AG09319 (cell line): ENCODE measurements around the gene TBC1D22A.

Experiments
- DNase-seq: peaks from one replicate; pipeline ENCODE4 v3.0.0-alpha.2; 2010; ENCODE audit warnings: low read depth; ENCODE audit errors: extremely low read depth
- CTCF ChIP-seq: IDR thresholded peaks from 2 replicates; pipeline ENCODE4 v1.5.1; 2011; ENCODE audit warnings: low read depth, mild to moderate bottlenecking, inconsistent platforms, low read length, moderate library complexity

Gene TBC1D22A

DNA sequence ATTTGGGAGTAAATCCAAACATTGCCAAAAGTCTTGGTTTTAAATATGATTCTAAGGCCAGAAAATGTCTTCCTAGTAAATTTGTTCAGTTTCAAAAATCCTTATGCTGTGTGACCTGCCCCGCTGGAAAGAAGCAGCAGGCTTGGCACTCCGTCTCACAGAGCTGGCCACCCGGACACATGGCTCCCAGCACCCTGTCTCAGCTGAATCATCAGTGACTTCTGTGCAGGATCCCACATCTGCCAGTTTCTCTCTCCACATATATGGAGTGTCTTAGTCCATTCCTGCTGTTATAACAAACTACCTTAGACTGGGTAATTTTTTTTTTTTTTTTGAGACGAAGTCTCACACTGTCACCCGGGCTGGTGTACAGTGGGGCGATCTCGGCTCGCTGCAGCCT is 356.7 kb downstream of the TBC1D22A start:
- DNase-seq: no peak
- no peak for TF ChIP-seq CTCF

DNA sequence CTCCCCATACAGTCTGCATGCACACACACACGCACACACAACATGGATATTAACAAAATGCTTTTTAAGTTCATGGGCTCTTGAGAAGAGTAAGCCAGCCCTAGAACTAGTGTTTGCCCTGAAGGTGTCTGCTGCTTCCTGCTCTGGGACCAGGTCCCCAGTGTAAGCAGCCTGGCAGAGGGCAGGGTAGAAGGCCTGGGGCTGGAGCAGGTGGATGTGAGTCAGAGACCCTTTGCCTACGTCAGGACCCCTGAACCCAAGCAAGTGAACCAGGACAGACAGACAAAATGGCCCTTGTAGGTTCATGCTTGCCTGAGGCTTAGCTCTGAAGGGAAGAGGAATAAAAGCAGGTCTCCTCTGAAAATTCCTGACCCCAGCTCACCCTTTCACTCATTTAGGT is 357.9 kb downstream of the TBC1D22A start:
- no peak for DNase-seq
- no peak for TF ChIP-seq CTCF

DNA sequence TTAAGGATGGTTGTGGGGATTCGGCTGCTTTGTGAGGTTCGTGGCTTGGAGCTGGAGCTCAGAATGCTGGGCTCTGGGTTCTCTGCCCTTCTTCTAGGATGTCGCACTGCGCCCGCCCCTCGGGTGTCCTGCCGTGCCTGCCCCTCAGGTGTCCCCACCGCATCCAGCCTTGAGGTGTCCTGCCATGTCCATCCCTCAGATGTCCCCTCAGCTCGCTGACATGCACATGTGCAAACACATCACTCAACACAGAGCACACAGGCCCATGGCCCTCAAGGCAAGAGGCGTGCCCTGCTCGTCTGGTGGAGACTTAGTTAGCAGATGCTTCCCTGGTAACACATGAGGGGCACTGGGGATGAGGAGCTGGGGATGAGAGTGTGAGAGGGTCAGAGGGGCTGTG is 359.3 kb downstream of the TBC1D22A start:
- no peak for DNase-seq
- no peak for TF ChIP-seq CTCF

DNA sequence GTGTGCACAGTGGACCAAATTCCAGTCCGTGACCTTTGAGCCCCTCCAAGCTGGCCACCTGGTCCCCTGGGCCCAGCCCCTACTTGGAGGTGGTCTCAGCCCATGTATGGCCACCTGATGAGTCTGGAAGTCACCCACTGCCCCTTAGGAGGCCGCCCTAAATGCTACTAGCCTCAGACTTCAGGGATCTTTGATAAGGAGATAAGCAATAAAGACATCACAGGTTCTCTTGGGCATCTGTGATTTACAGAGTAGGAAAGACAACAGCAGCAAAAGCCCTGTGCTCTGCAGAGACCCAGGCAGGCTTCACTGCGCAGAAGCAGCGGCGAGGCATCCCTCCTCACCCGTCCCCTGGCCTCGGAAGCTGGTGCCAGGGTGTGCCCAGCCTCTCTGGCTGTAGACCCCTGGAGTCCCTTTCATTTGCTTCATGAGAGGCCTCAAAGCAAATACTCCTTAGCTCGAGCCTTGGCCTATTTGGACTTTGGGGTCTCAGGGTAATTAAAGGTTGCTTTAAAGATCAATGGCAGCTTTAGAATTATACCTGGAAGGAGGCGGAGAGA is 360.1 kb downstream of the TBC1D22A start:
- no peak for TF ChIP-seq CTCF

DNA sequence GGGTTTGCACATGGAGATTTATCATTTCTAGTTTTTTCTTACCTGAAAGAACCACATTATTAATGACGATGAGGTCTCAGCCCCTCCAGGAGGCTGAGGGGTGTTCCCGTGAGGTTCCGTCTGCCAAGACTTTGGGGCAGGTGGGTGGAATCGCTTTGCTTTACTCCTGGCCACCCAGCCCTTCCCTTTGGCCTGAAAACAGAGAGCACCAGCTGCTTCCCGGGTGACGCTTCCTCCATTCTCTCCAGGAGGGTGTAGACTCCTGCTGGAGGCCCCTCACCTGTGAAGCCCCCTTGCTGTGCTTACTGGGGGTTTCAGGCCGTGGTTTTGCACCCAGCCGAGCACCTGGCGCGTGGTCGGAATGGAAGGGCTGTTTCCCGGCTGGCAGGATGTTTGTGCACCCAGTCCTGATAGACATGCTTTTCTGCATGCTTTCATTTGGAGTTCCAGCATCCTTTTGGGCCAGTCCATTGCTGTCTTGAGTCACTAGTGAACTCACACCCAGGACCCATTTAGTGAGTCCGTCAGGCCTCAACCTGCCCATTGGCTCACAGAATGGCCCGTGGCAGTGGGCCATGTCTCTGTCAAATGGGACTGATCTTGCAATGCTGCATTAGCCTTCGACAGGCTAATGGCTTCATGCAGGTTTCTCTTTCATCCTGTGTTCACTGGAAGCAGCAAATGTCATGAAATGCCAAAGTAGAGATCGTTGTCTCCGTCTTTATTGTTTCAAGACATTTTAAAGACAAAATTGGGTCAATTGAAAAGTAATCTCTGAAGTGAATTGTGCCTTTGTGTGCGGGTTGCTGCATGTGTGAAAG is 360.8 kb downstream of the TBC1D22A start:
- no peak for TF ChIP-seq CTCF
- DNase-seq: no peak

More for the DNA sequence above, 360.1 kb downstream of the TBC1D22A start:
- DNase-seq: no peak

DNA sequence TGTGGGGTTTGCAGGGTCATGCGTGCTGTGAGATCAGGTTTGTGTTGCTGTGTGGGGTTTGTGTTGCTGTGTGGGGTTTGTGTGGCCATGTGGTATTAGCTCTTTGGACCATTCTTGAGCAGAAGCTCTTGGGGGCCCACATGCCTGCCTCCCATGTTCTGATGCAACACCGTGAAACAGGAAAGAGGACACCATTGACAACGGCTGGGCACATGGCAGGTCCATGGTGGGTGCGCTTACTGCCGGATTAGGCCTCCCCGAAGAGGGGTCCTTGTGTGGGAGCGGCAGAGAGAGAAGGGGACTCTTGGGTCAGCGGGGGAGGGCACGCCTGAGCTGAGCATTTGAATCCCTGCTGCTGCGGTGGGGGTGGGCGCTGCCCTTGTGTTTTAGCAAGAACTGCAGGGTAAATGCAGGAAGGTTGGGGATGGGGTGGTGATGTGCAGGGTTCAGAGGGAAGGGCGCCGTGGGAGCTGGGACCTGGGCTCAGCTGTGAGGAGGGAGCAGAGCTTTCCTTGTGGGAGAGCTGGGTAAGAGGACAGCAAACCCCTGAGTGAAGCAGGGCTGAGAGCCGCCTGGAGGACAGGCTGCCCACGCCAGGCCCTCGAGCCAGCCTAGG is 361.5 kb downstream of the TBC1D22A start:
- no peak for TF ChIP-seq CTCF
- DNase-seq: no peak

- DNase-seq: no peak
- TF ChIP-seq CTCF: no peak
Measured at GRCh38 chr22:47124451-47124881, 362.0 kb downstream of the TBC1D22A start.
